CD4-positive, alpha-beta T cell treated with Interleukin-4 for 4 hours (primary cell): Measurements from ENCODE around the gene SOX4.
"Not testable (repeated sequence)": the region's sequence is repeated elsewhere in the genome, so short reads cannot be mapped to it uniquely, and the experiment has no call there.

Experiments
- DNase-seq: peaks from one replicate; pipeline ENCODE4 v3.0.0-alpha.2; 2020

SOX4 gene

DNA sequence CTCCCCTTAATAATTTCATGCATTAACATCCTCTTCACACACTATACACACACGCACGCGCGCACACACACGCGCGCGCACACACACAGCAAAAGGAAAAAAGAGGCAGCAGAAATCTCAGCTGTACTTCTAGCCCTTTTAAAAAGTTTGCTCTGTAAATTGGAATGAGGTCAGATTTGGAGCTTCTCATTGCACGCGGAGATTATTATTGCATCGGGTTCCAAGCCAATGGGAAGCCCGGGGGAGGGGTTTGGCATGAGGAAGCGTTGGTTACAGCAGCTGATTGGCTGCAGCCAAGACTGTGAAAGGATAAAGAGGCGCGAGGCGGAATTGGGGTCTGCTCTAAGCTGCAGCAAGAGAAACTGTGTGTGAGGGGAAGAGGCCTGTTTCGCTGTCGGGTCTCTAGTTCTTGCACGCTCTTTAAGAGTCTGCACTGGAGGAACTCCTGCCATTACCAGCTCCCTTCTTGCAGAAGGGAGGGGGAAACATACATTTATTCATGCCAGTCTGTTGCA is at the start of gene SOX4:
SOX4 (plus strand) TSS at position 340 of the 515 bp plus-strand sequence. CDS start 784 bp downstream, outside the sequence.
- DNase-seq, result peak; percentile 63

DNA sequence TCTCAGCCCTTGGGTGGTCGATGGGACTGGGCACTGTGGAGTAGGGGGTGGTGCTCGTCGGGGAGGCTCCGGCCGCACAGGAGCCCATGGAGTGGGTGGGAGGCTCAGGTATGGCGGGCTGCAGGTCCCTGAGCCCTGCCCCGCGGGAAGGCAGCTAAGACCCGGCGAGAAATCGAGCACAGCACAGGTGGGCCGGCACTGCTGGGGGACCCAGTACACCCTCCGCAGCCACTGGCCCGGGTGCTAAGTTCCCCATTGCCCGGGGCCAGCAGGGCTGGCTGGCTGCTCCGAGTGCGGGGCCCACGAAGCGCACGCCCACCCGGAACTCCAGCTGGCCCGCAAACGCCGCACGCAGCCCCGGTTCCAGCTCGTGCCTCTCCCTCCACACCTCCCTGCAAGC is 41.3 kb upstream of the SOX4 start:
- DNase-seq, result not testable (repeated sequence)

DNA sequence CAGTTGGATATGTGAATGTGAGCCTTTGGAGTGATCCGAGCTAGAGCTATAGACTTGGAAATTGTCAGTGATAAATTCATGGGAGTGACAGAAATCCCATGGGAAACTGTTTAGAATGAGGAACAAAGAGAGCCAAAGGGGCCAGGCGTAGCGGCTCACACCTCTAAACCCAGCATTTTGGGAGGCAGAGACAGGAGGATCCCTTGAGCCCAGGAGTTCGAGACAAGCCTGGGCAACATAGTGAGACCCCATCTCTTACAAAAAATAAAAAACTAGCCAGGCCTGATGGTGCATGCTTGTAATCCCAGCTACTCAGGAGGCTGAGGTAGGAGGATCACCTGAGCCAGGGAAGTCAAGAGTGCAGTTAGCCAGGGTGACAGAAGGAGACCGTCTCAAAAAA is 39.3 kb upstream of the SOX4 start:
- no peak for DNase-seq

GRCh38 chr6:21555197-21555596 is 38.4 kb upstream of the SOX4 start:
- DNase-seq, result no peak

GRCh38 chr6:21556511-21556910 is 37.0 kb upstream of the SOX4 start:
- no peak for DNase-seq

DNA sequence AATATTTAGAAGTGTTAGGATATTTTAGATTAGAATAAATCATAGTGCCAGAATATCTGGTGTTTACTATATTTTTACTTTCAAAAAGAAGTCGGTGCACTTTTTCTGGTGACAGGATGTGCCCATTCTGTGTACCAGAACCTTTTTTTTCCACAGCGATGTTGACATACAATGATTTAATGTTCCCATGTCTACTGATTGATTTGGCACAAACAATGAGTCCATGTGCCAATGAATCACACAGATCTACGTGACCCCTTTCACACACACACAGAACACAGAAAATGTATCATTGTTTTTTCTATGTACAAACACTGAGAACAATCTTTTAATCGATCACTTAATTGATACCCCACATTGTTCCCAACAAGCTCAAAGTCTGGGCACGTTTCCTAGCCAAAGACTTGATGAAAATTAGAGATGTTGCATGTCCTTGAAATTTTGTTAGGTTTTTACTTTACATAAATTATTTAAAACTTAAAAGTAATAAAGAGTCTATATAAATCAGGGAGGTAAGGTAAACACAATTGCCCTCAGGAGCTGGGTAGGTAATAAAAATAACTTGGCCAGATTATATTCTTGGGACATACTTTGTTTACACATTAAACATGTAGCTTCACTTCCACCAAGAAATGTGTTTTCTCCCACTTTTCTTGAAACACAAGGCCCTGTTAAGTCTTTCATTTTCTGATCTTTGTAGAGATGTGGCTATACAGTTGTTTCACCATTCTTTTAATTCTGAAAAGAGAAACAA is 36.4 kb upstream of the SOX4 start:
- no peak for DNase-seq

DNA sequence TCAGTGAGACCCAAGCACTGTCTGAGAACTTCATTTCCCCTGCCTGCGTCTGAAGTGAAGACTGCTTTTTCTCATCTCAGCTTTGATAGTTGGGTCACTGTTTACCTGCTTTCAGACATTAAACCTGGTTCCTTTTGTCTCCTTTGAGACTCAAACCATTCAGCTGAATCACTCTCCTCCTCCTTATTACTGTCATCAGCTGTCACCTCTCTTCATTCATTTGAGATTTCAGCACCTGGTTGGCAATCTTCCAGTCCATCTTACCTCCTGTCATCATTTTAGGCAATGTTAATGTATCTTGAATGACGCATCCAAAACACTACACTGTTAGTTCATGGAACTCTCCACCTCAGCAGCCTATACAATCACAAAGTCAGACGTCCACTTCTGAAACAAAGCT is 34.3 kb upstream of the SOX4 start:
- DNase-seq, result no peak

DNA sequence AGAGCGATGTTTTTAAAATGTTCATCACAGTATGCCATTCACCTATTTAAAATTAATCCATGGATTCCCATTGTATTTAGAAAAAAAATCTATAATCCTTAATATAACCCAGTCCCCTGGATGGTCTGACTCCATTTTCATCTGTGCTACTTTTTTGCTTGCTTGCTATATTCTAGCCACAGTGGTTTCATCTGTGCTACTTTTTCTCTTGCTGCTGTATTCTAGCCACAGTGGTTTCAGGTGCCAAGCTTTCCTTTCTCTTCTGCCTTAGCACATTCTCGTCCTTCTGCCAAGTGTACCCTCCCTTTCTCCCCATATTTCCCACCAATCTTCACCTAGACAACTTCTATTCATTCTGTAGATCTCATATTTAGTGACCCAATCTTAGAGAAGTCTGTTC is 33.3 kb upstream of the SOX4 start:
- no peak for DNase-seq

DNA sequence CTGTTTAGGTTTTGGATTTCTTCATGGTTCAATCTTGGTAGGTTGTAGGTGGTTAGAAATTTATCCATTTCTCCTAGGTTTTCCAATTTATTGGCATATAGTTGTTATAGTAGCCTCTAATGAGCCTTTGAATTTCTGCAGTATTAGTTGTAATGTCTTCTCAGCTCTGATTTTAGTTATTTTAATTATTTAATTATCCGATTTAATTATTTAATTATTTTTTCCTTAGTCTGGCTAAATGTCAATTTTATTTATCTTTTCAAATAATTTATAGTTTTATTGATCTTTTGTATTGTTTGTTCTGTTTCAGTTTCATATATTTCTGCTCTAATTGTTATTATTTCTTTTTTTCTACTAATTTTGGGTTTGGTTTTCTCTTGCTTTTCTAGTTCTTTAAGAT is 28.1 kb upstream of the SOX4 start:
- DNase-seq, result no peak

GRCh38 chr6:21578523-21578922 is 15.0 kb upstream of the SOX4 start:
- no peak for DNase-seq

DNA sequence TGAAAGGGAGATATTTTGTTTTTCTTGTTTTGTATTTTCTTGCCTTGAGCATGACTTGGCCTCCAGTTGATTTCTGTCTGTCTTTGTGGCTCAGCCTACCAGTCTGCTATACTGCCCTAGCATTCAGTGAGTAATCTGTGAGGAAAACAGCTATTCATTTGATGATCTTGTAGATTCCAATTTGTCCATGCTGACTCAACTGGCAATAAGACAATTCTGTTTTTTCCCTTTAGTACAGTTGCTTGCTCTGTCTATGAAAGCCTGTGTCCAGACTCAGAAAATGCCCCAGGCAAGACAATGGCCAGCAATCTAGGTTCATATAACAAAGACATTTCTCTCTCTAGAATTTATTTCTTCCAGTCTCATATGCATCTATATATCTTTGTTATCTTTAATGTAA is 10.9 kb upstream of the SOX4 start:
- no peak for DNase-seq

DNA sequence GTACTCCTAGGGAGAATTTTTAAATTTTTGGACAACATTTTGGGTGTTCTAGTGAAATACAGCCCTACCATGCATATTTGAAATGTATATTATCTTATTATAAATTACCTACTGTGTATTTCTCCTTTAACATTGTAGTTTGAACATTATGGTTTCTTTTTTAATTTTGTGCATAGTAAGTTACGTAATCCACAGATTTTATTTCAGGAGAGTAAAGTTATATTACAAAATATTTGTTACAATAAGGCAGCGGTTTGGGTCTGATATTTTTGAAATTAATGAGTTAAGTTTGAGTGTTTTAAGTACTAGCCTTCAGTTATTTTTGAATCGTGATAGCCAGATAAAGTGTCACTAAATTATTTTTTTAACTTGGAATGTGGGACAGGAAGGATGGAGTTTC is 7.3 kb upstream of the SOX4 start:
- no peak for DNase-seq

DNA sequence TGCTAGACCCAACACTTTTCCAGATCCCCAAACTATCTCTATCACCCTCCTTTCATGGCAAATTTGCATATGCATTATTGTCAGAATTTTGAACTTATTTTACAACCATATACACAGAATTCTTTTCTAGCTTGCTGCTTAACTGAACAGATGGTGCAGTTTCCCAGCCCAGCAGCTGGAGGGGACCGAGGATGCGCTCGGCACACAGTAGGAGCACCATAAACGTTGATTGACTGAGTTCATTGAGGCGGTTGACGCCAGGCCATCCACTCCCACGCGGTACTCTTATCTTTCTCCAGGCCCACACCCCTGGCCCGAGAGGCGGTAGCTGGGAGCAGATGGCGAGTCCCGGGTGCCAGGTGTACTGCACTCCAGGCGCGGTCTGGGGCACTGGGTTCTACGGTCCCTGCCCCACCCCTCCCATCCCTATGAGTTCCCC is 6.8 kb upstream of the SOX4 start:
- no peak for DNase-seq

DNA sequence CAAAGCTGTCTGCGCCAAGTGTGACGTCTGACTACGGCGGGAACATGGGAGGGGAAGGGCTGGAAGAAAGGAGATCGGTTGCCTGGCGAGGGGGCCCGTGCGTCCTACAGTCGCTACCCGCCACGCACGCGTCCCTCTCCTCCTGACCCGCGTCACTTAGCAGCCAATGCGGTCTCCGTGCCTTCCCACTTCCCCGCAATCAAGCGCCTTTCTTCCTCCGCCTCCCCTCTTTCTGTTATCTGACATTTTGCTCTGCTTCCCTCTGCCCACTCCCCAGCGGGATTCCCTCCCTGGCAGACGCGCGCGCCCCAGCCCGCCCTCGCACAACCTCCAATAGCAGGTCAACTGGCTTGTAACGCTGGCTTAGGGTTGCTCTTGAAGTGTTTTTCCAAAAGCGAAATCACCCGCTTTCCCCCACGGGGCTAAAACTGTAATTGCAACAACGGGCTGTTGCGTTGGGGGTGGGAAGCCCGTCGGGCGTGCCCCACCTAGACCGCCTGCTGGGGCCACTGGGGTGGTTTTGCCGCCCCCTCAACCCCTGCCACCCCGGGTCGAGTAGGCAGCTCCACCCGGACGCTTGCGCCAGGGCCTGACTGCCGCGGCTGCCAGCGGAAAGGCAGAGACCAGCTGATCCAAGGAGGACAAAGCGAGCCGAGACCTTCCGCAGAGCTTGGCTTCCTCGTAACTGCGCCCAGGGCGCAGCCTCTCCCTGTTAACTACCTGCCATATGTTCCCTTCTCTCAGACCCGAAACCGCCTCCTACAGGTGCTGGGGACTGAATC is 6.2 kb upstream of the SOX4 start:
- no peak for DNase-seq

GRCh38 chr6:21587961-21588480 is 5.5 kb upstream of the SOX4 start:
- DNase-seq, result no peak

DNA sequence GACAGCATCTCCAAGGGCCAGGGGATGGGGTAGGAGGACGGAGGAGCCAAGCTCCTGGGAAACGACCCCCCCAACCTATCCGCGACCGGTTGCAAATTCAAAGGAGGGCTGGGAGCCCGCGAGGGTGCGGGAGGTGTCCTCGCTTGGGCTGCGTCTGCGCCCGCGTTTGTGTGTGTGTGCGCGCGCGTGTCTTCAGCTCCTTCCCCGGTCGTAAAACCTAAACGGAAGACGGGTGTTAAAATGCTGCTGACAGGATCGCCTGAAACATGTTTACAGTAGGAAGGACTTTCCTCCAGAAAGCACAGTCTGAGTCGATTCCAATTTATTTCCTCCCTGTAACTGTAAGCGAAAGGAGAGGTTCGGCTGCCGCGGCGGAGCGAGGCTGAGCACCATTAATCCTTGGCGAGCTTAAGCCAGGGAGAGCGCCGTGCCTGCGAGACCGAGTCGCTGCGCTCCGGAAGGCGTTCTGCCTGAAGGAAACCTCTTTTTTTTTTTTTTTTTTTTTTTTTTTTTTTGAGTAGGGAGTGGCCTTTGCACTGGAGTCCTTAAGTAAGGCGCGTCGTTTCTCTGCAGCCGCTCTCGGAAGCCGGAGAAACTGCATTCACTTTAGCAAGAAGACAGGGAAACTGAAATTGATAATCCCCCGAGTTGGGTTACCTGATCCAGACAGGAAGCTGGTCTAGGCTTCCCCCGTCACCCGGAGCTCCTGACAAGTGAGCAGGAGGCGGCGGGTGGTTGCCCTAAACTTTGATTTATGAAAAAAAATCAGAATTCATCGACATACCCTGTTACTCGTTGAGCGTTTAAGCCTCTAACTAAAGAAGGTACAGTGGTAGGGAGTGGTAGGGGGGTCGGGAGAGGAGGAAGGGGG is 4.8 kb upstream of the SOX4 start:
- no peak for DNase-seq

DNA sequence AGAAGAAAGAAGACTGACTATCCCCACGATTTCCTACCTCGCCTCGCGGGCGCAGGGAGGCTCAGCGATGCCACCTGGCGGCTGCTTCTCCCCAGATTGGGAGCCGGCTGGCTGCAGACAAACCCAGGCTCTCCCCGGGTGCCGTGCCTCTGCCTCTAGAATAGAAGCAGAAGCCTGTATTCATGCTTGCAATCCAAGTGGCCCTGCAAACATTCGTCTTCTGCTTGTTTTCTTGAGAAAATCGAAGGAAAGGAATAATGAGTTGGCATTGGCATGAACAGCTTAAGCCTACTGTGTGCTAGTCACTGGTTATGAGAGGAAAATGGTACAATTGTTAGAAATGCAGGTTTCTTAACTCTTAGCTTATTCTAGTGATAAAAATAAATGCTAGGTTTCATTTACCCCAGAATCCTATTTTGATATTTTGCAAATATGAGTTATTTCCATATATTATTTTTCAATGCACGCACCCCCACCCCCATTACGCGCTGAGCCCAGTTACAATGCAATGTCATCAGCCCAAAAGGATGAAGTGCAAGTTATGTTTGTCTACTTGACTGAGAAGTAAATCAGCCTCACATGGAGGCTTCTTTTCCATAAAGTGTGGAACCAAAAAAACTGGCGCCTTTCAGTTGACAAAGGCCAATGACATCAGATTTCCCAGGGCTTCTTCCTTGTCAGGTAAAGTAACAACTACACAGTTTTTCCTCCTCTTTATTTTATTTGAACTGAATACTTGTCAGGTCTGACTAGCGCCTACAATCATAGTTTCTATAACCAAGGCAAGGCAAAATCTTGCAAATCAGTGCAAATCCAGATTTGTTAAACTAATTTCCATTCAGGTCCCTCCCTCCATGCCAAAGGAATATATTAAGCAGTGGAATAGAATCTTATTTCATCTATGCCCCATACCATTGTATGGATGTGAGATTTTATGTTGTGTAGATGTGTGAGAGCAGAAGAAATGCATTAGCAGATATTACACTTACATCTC is 3.9 kb upstream of the SOX4 start:
- peak; percentile 59 for DNase-seq

DNA sequence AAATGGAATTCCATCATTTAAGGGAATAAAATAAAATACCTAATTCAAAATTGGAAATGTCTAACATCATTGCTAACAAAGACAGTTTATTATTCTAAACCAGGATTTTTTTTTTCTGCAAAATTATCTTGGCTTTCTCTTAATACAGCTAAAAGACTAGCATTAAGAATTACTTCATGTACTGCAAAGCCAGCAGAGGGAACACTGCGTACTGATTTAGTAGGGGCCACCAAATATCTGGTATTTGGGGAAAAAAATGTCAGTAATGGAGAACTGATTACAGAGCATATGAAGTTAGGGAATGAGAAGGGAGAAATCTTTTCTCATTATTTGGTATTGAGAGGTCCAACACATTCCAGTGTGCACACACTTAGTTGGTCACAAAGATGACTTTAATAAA is 3.2 kb upstream of the SOX4 start:
- no peak for DNase-seq

- no peak for DNase-seq
Observed at GRCh38 chr6:21591446-21591845, 2.1 kb upstream of the SOX4 start.

DNA sequence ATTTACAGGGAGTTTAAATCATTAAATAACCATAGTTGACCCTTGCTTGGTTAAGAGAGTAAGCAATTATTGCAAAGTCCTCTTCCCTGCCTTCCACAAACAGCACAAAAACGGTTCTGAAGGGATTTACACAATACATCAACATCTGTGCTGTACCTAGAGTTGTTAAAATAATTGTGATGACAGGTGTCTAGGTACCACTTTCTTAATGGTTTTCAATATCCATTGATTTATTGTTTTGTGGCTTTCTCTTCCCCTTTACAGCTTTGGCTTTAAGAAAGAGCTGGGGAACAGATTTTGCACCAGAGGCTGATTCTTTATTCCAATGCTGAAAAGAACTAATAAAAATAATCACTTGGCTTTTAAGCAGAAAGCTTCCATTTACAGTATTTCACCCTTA is 598 bp upstream of the SOX4 start:
- no peak for DNase-seq

DNA sequence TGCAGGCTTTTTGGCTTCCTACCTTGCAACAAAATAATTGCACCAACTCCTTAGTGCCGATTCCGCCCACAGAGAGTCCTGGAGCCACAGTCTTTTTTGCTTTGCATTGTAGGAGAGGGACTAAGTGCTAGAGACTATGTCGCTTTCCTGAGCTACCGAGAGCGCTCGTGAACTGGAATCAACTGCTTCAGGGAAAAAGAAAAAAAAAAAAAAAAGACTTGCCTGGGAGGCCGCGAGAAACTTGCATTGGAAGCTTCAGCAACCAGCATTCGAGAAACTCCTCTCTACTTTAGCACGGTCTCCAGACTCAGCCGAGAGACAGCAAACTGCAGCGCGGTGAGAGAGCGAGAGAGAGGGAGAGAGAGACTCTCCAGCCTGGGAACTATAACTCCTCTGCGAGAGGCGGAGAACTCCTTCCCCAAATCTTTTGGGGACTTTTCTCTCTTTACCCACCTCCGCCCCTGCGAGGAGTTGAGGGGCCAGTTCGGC is 420 bp downstream of the SOX4 start:
- DNase-seq, result no peak
